GM19238 (cell line): ENCODE results near the gene CD151.

Experiments used
- DNase-seq: peaks from one replicate; pipeline ENCODE4 v3.0.0; 2011; ENCODE audit warnings: low spot score; ENCODE audit not compliant: insufficient read length

CD151 gene

GRCh38 chr11:815675-816432, 16.9 kb upstream of the CD151 start:
- DNase-seq: no peak

DNA sequence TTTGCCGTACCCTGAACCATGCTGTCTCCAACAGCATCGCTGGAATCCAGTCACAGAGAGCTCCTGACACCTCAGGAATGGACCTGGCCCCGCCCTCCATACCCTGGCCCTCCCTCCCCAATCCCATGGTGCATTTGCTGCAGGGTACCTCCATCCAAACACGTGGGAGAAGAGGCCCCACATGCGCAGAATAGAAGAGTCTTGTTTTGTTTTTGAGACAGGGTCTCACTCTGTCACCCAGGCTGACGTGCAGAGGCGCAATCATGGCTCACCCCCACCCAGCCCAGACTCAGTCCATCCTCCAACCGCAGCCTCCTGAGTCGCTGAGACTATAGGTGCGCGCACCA, 16.3 kb upstream of the CD151 start:
- no peak for DNase-seq

DNA sequence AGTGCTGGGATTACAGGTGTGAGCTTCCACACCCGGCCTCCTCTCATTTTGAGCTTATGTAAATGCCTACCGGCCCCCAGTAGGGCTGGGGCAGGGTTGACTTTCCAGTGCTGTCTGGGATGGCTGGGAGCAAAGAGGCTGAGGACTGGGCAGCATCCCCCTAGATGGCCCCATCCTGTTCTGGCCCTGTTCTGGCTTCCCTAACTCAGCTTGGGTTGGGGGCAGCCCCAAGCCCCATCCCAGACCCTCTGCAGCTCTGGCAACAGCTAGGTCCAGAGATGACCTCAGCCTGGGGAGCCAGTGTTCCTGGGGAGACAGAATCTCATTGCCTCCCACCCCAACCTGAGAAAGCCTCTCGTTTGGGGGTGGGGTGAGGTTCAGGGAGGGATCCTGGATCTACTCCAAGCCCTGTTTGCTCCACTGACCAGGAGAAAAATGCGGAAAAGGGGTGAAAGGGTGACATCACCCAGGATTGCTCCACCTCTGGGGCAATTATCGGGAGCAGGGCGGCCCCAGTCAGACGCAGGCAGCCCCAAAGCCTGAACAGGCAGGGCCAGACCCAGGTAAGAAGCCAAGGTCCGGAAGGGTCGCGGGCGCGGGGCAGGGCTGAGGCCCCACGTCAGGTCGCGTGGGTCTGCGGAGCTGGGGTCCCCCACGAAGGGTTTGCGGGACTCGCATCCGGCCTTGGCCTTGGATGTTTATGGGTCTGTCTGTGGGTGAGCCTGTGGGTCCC, 14.2 kb upstream of the CD151 start, which contains the start of gene PNPLA2:
Gene PNPLA2 (plus strand): TSS at position 519 of the 733 bp plus-strand sequence. CDS start 805 bp downstream, outside the sequence.
- DNase-seq: no peak

DNA sequence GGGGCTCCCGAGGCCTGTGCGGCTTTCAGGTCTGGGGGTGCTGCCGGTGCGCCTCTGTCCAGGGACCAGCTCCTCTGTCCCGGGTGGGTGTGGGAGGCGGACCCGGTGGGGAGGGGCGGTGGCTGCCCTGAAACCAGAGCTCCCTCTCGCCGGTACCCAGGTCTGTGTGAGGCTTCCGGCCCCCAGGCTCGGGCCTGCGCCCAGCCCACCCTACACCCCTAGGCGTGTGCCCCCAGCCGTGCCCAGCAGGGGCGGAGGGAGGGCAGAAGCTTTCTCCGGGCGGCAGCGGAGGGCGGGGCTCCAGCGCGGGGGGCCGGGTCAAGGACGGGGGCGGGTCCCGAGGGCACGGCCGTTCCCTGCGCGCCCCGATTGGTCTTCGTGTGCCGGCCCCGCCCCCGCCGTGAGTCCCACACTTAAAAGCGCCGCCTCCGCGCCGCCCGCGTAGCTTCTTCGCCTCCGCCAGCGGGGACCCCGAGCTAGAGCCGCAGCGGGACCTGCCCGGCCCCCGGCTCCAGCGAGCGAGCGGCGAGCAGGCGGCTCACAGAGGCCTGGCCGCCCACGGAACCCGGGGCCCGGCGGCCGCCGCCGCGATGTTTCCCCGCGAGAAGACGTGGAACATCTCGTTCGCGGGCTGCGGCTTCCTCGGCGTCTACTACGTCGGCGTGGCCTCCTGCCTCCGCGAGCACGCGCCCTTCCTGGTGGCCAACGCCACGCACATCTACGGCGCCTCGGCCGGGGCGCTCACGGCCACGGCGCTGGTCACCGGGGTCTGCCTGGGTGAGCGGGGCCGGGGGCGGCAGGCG, 13.4 kb upstream of the CD151 start:
- peak; percentile 95 for DNase-seq

DNA sequence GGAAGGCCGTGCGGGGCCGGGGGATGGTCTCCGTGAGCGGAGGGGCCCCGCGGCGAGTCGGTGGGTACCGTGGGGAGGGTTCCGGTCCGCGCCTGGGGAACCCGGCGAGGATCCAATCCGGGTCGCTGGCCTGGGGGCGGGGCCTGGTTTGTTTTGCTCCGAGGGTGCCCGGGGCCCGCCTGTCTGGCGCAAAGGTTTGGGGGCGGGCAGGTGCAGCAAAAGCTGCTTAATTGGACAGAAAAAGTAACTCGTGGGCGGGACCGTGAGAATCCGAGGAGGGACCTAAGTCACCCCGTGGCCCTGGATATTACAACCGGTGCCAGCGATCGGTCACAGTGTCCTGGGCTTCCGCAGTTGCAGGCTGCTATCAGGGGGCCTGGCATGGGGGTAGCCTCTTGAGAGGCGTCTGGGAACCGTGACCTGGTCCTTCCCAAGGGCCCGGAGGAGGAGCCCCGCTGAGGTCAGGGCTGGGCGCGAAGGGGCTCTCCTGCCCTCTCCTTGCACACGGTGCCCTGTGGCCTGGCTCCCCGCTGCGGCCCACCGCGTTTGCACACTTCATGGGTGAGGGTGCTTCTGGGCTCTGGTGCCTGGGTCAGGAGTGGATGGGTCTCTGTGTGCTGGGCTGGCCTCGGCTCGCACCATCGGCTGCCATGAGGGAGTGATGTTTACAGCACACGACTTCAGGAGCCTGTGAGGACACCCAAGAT, 12.7 kb upstream of the CD151 start:
- DNase-seq: peak; percentile 96

DNA sequence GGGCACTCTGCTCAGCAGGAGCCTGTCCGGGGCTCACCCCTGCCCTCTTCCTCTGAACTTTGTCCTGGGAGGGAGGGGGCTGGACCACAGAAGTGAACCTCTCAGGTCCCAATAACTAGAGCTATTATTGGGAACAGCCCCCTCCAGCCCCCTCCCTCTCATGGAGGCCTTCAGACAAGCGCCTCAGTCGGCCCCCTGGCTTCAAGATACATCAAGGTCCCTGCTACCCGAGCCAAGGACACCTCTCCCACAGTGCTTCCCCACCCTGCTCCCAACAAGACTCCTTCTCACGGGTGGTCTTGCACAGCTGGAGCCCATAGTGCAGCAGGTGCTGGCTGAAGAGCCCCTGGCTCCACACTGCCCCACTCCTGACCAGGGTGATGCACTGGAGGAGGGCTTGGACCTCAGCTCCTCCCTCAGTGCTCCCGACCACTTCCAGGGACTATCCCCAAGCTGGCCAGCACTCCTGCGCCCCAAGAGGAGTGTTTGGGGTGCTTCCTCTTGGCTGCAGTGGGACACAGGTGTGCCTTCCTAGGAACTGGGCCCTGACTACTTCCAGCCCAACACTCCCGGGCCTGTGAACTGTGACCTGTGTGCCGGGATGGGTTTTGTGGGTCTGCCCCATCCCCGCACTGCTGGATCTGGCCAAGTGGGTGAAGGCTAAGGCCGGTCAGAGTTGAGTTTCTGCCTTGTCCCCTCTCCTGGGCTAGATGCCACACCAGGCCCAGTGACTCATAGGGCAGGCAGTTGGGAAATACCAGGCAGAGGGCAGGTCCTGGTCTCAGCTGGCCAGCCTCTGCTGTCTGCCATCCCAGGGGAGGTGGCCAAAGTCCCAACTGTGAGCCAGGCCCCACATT, 11.9 kb upstream of the CD151 start:
- DNase-seq: no peak

- DNase-seq: no peak
These were observed 11.0 kb upstream of the CD151 start for GRCh38 chr11:821512-822371.

- no peak for DNase-seq
These were observed 9.1 kb upstream of the CD151 start for GRCh38 chr11:823441-824291.

DNA sequence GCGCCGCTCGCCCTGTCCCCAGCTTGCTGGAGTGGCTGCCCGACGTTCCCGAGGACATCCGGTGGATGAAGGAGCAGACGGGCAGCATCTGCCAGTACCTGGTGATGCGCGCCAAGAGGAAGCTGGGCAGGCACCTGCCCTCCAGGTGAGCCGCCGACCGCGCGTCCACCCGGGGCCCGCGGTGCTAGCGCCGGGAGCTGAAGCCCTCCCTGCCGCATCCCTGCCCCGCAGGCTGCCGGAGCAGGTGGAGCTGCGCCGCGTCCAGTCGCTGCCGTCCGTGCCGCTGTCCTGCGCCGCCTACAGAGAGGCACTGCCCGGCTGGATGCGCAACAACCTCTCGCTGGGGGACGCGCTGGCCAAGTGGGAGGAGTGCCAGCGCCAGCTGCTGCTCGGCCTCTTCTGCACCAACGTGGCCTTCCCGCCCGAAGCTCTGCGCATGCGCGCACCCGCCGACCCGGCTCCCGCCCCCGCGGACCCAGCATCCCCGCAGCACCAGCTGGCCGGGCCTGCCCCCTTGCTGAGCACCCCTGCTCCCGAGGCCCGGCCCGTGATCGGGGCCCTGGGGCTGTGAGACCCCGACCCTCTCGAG, 8.4 kb upstream of the CD151 start:
- DNase-seq: no peak

DNA sequence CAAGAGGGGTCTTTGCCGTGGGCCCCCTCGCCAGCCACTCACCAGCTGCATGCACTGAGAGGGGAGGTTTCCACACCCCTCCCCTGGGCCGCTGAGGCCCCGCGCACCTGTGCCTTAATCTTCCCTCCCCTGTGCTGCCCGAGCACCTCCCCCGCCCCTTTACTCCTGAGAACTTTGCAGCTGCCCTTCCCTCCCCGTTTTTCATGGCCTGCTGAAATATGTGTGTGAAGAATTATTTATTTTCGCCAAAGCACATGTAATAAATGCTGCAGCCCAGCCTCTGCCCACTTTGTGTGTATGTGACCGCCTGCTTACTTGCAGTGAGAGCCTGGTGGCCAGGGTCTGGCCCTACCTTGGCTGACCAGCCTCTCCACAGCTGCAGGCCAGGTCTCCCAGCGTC, 7.8 kb upstream of the CD151 start:
- DNase-seq: no peak

GRCh38 chr11:825366-826226, 7.2 kb upstream of the CD151 start:
- no peak for DNase-seq

- DNase-seq: no peak
These were observed 6.5 kb upstream of the CD151 start for GRCh38 chr11:826227-826621.

- no peak for DNase-seq
These were observed 6.0 kb upstream of the CD151 start for GRCh38 chr11:826836-827145.

- DNase-seq: peak; percentile 70
These were observed 5.4 kb upstream of the CD151 start for GRCh38 chr11:827146-827896.

GRCh38 chr11:827897-828192, 4.9 kb upstream of the CD151 start, which contains the start of gene CRACR2B:
Gene CRACR2B (plus strand): TSS chr11:827919. CDS start chr11:828608, 689 bp downstream.
- no peak for DNase-seq

- DNase-seq: no peak
These were observed 4.1 kb upstream of the CD151 start for GRCh38 chr11:828506-829175.
